Stimulated activated CD4-positive, alpha-beta T cell treated with anti-CD3 and anti-CD28 coated beads, Interleukin-12 subunit alpha, Interleukin-12 subunit beta, amount 100 ng/mL, for 24 hours (primary cell): Measurements from ENCODE around the gene AUTS2.

Experiments
- DNase-seq, 2 experiments: peaks; one replicate each; pipeline ENCODE4 v3.0.0-alpha.2; 2020; ENCODE audit warnings: low read depth in 2 of 2

The AUTS2 gene

GRCh38 chr7:70777251-70777650, 1179.0 kb downstream of the AUTS2 start:
- no peak for DNase-seq

DNA sequence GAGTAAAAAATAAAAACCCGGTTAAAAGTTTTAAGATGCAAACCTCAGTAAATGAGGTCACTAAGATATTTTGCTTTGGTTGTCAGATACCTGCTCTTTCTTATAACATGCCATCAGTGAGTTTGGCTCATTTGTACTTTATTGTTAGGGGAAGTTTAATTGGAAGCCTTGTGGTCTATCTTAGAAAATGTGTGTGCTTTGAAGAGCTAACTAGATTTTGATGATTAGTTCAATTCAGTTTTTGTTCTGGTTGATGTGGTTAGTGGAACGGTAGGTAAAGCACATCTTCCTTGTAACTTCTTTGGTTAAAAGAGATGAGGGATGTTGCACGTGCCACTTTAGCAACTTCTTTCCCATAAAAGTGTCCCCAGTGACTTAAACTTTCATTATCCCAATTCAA, 1180.3 kb downstream of the AUTS2 start:
- no peak for DNase-seq

DNA sequence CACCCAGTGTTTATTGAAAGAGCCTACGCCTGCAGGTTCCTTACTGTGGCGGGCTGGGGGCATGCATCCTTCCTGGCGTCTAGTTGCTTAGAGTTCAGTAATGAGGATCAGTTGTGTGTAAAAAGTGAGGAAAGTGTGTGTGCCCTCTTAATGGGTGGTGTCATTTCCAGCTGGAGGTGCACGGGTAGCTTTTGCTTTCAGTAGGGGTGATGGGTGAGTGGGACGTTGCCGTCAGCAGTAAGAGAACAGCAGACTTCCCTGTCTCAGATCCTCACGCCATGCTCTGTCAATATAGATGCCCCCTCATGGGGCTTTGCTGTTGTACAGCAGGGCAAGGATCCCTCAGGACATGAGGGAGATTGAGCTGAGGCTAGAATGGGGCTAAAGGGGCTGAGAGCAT, 1181.0 kb downstream of the AUTS2 start:
- no peak for DNase-seq

GRCh38 chr7:70781922-70782311, 1183.6 kb downstream of the AUTS2 start:
- DNase-seq, result no peak

GRCh38 chr7:70782796-70783195, 1184.5 kb downstream of the AUTS2 start:
- no peak for DNase-seq

- no peak for DNase-seq
Measured at GRCh38 chr7:70785427-70785826, 1187.2 kb downstream of the AUTS2 start.

DNA sequence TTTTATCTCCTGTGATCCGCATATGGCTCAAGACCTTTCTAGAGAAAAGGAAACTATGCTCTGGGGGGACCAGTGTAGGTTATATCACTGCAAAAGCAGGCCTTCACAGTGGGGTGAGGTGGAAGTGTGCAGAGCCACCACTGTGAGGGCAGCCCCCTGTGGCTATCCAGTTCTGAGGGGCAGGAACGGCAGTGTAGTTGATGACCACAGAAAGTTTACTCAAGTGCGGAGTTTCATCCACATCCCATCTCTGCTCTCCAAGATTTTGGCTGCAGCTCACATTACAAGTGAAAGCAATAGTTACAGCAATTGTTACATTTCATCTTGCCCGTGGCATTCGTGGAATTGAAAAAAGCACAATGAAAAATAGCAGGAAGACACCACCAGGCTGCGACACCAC, 1187.8 kb downstream of the AUTS2 start:
- no peak for DNase-seq

DNA sequence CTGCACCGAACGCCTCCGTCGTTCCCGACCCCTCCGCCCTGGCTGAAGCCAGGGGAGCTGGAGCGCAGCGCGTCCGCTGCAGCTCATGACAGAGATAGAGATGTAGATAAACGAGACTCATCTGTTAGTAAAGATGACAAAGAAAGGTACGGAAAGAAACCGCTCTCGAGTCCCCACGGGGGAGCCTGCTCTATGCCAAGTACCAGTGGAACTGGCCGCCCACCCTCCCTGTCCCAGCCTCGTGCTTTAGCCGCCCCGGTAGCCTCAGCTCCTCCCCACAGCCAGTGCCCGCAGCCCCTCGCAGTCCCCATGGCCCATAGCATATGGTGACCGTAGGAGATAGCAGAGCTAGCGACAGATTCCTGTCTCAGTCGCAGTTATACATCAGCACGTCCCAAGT, 1189.0 kb downstream of the AUTS2 start:
- DNase-seq, result no peak

DNA sequence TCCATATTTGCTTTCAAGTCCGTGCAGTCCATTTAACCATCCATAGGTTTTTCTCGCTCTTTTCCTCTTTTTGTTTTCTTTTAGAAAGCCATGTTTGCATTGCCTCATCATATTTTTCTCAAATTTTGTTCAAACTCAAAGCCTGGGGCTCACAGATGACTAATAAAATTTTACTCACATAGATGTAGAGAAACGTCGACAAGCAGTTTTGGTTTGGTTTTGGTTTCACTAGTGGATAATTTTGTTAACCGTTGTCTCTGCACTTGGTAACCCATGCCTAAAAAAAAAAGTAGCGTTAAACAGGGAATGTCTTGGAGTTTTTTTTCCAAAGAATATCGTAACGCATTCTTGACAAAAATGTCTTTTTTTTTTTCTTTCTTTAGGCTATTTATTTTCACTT, 1189.5 kb downstream of the AUTS2 start:
- DNase-seq, result no peak

DNA sequence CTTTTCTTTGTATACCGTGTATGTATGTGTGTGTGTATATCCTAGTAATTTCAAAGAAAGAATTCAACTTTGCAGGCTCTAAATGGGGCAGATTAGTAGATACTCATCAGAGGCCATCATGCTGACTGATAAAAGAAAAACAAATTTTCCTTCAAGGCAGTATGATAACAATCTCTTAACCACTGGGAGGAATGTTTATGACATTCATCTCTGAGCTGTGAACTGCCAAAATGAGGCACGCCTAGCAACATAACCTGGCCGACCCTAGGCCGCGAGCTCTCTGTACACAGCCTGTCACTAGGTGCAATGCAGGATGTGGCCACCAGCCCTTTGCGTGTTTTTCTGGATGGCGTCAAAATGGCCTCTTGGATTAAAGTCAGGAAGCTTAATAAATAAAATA, 1190.0 kb downstream of the AUTS2 start:
- no peak for DNase-seq

- no peak for DNase-seq
Measured at GRCh38 chr7:70789481-70790214, 1191.4 kb downstream of the AUTS2 start.

- DNase-seq, result no peak
Measured at GRCh38 chr7:70790215-70791073, 1192.2 kb downstream of the AUTS2 start.

- no peak for DNase-seq
Measured at GRCh38 chr7:70791341-70791740, 1193.1 kb downstream of the AUTS2 start.

DNA sequence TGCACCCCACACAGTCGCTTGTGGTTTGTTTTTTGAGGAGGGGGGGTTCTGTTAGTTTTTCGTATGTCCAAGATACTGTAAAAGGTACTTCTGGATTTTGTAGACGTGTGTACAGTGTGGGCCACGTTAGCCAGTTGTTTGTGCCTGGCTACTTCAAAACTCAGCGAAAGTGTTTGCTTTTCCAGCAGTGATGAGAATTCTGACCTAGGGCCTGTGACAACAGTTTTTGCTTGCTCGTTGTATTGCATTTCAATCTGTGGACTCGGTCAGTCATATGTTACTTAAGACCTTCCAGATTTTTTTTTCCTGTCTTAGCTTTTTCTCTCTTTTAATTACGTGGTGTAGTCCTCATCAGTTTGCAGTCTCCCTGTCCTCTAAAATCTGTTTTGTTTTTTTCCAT, 1194.8 kb downstream of the AUTS2 start:
- no peak for DNase-seq

DNA sequence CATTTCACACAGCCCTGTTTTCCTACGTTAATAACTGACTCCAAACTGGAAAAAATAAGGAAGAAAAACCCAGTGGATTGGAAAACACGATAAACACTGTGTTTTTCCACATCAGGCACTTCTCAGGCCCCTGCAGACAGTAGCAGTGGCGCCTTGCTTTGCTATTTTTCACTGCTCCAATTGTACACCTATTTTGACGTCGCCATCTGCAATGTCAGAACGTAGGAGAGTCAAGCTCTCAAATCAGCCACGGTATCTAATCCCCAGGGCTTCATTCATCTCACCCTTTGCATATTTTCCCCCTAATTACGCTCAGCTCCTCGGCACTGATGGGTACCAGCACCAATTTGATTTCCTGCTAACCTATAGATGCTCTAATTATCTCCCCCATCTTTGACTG, 1195.5 kb downstream of the AUTS2 start:
- no peak for DNase-seq

- DNase-seq, result no peak
Measured at GRCh38 chr7:70794962-70795361, 1196.7 kb downstream of the AUTS2 start.

DNA sequence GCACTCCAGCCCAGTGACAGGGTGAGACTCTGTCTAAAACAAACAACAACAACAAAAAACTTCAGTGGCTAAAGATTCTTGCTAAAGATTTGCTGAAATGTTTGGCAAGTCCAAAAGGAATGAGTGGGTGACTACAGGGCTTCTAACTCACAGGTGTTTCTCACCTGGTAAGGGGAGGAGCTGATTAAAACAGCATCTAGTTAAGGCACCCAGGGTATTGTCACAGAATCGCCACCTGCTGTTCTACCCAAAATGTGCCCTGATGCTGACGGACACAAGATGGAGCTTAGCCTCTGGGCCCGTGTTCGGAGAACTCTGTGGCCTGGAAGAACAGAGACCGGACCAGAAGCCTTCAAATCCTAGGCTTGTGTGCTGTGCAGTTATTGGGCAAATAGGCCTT, 1197.7 kb downstream of the AUTS2 start:
- DNase-seq, result no peak

- DNase-seq, result no peak
Measured at GRCh38 chr7:70797109-70797514, 1198.8 kb downstream of the AUTS2 start.

DNA sequence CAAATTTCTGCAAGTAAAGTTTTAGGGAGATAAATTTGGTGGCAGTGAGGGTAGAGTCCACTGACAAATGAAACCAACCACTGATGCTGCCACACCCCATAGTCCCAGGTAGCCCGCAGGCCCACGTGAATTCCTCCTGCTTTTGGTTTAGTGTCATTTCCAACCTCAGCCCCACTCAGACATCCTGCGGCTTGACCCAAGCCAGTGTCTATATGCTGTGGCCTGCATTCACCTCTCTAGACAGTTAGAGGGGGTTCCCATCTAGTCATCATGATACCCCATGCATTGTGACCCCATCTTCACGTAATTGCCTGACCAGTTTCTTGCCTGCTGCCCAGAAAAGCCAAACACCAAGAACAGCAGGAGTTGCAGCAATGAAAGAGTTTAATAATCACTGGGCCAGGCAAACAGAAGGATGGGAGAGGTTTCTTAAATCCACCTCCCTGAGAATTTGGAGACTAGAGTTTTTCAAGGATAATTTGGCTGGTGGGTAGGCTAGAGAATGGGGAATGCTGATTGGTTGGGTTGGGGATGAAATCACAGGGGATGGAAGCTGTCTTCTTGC, 1201.6 kb downstream of the AUTS2 start:
- DNase-seq, result no peak

GRCh38 chr7:70805360-70805759, 1207.1 kb downstream of the AUTS2 start:
- no peak for DNase-seq

GRCh38 chr7:70807650-70808049, 1209.4 kb downstream of the AUTS2 start:
- no peak for DNase-seq

DNA sequence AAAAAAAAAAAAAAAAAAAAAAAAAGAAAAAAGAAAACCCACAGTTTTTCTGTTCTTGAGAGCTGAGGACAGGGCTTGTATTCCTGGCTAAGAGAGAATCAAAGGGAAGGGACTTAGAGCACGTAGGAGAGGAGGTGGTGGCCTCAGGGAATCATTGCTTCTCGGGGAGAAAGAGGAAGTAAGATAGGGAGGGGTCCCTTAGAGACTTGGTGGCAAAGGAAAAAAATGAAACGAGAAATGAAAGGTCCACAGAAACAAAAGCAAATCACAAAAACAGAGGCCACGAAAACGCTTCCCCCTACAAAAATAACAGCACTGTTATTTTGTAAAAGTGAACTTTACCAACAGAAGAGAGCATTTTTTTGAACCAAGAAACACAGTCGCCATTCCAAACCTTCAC, 1210.6 kb downstream of the AUTS2 start:
- DNase-seq, result no peak

- no peak for DNase-seq
Measured at GRCh38 chr7:70810558-70811139, 1212.4 kb downstream of the AUTS2 start.
